Mammary epithelial cell (primary cell): ENCODE data around the gene PRKCZ.
"Not testable (repeated sequence)": the region's sequence is repeated elsewhere in the genome, so short reads cannot be mapped to it uniquely, and the experiment has no call there.

Experiments
- EZH2 ChIP-seq: IDR thresholded peaks from 2 replicates; pipeline ENCODE4 v1.6.1; 2012; ENCODE audit warnings: low read length, inconsistent platforms, borderline replicate concordance
- TF ChIP-seq, protein P1 (sequence below), 2 donors: IDR thresholded peaks in 1 of 2; conservative IDR thresholded peaks in 1 of 2; 2 replicates each; pipeline ENCODE4 v1.5.1; 2011 to 2012; ENCODE audit warnings: inconsistent platforms in 2 of 2, low read length in 2 of 2, mild to moderate bottlenecking in 2 of 2, control low read depth in 1 of 2, low read depth in 1 of 2; ENCODE audit not compliant: insufficient read depth in 1 of 2; ENCODE audit errors: extremely low read depth in 1 of 2

DNA sequence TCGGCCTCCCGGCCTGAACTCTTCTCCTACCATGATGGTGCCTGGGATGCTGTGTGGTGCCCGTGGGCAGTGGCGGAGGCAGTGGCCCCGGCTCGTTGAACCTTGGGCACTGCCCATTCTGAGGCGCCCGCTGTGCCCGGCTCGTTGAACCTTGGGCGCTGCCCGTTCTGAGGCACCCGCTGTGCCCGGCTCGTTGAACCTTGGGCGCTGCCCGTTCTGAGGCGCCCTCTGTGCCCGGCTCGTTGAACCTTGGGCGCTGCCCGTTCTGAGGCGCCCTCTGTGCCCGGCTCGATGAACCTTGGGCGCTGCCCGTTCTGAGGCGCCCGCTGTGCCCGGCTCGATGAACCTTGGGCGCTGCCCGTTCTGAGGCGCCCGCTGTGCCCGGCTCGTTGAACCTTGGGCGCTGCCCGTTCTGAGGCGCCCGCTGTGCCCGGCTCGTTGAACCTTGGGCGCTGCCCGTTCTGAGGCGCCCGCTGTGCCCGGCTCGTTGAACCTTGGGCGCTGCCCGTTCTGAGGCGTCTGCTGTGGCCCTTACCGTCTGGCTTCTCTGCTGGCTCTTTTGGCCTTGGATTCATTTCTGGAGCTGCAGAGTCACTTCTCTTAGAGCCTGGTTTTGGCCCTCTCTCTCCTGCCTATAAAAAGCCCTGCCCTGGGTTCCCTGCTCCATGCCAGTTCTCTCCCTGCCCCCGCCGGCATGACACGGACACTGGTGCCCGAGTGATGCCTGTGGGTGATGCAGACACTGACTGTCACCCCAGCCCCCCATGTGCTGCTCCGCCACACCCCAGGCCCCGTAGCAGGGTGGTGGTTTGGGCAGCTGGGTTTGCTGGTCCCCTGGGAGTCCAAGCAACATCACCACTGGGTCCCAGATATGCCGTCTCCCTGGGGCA lies 44.3 kb downstream of the PRKCZ start:
- TF ChIP-seq, protein P1, sequence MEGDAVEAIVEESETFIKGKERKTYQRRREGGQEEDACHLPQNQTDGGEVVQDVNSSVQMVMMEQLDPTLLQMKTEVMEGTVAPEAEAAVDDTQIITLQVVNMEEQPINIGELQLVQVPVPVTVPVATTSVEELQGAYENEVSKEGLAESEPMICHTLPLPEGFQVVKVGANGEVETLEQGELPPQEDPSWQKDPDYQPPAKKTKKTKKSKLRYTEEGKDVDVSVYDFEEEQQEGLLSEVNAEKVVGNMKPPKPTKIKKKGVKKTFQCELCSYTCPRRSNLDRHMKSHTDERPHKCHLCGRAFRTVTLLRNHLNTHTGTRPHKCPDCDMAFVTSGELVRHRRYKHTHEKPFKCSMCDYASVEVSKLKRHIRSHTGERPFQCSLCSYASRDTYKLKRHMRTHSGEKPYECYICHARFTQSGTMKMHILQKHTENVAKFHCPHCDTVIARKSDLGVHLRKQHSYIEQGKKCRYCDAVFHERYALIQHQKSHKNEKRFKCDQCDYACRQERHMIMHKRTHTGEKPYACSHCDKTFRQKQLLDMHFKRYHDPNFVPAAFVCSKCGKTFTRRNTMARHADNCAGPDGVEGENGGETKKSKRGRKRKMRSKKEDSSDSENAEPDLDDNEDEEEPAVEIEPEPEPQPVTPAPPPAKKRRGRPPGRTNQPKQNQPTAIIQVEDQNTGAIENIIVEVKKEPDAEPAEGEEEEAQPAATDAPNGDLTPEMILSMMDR (conservative IDR thresholded peaks at IDR 0.05 in 1 of 2, IDR thresholded peaks at IDR 0.05 in 1 of 2; ENCODE audit: extremely low read depth in 1 of 2, insufficient read depth in 1 of 2, low read depth in 1 of 2, low read length in 2 of 2), result not testable (repeated sequence)
- TF ChIP-seq EZH2, result not testable (repeated sequence)
